ENCODE results near the gene FNDC5.
"Not testable (repeated sequence)": the region's sequence is repeated elsewhere in the genome, so short reads cannot be mapped to it uniquely, and the experiment has no call there.

Gene FNDC5

GRCh38 chr1:32870615-32871363 lies at the start of gene FNDC5:
Gene FNDC5, minus strand, starts transcription at chr1:32870912.
- no peak for DNase-seq

GRCh38 chr1:32919811-32920733 lies 49.4 kb upstream of the FNDC5 start:
- no peak for DNase-seq

- DNase-seq = no peak
Observed at GRCh38 chr1:32918179-32918578, 47.5 kb upstream of the FNDC5 start.

- DNase-seq = no peak
Observed at GRCh38 chr1:32917521-32917920, 46.8 kb upstream of the FNDC5 start.

GRCh38 chr1:32915766-32916706 lies 45.3 kb upstream of the FNDC5 start:
- no peak for DNase-seq

GRCh38 chr1:32910319-32910718 lies 39.6 kb upstream of the FNDC5 start:
- DNase-seq = no peak

GRCh38 chr1:32907435-32907834 lies 36.7 kb upstream of the FNDC5 start:
- DNase-seq = no peak

- no peak for DNase-seq
Observed at GRCh38 chr1:32906654-32907053, 35.9 kb upstream of the FNDC5 start.

- DNase-seq = not testable (repeated sequence)
Observed at GRCh38 chr1:32905588-32905987, 34.9 kb upstream of the FNDC5 start.

GRCh38 chr1:32904797-32905196 lies 34.1 kb upstream of the FNDC5 start:
- DNase-seq = no peak

- no peak for DNase-seq
Observed at GRCh38 chr1:32903991-32904785, 33.5 kb upstream of the FNDC5 start.

- DNase-seq = no peak
Observed at GRCh38 chr1:32902535-32902920, 31.8 kb upstream of the FNDC5 start.

GRCh38 chr1:32901823-32902534 lies 31.3 kb upstream of the FNDC5 start:
- DNase-seq = no peak

- no peak for DNase-seq
Observed at GRCh38 chr1:32900956-32901822, 30.5 kb upstream of the FNDC5 start, which contains the start of gene TMEM54. Gene TMEM54, minus strand, starts transcription at chr1:32901389. Its CDS starts 151 bp downstream, at chr1:32901238.

GRCh38 chr1:32900371-32900955 lies 29.8 kb upstream of the FNDC5 start:
- no peak for DNase-seq

- no peak for DNase-seq
Observed at GRCh38 chr1:32899586-32900296, 29.0 kb upstream of the FNDC5 start.

- no peak for DNase-seq
Observed at GRCh38 chr1:32898958-32899357, 28.2 kb upstream of the FNDC5 start.

- DNase-seq = no peak
Observed at GRCh38 chr1:32898056-32898455, 27.3 kb upstream of the FNDC5 start.

Data from hippocampal formation (tissue), 2 donors.